Activated CD4-positive, CD25-positive, alpha-beta regulatory T cell treated with anti-CD3 and anti-CD28 coated beads, Interleukin-2, amount 50 U/mL, for 72 hours (primary cell): Measurements from ENCODE around the gene NAV2.
"Not testable (repeated sequence)": the region's sequence is repeated elsewhere in the genome, so short reads cannot be mapped to it uniquely, and the experiment has no call there.

Source experiments
- DNase-seq: peaks from one replicate; pipeline ENCODE4 v3.0.0; 2021

NAV2 gene

GRCh38 chr11:19985111-19985510, 272.5 kb downstream of the NAV2 start:
- DNase-seq, result no peak

DNA sequence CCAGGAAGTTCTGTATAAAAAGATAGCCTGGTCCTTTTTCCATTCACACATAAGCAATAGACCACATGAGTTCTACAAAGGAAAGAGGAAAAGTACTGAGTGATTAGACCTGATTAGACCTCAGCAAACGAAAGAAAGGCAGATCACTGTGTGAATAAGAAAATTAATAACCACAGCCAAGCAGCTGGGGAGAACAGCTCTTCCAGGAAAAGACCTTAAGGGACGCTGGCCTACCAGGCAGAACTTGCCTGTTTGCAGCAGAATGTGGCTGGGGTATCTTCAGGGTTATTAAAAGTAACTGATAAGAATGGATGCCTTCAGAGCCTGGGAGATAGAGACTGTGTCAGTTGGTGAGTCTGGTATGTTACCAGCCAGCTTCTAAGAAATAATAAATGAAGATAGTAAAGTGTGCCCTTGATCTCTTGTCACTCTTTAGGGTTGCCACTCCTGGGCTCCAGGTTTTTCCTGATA, 274.7 kb downstream of the NAV2 start:
- no peak for DNase-seq

- DNase-seq, result no peak
Measured at GRCh38 chr11:19988598-19988997, 276.0 kb downstream of the NAV2 start.

GRCh38 chr11:19989191-19989590, 276.6 kb downstream of the NAV2 start:
- DNase-seq, result no peak

- DNase-seq, result no peak
Measured at GRCh38 chr11:19992162-19992561, 279.5 kb downstream of the NAV2 start.

DNA sequence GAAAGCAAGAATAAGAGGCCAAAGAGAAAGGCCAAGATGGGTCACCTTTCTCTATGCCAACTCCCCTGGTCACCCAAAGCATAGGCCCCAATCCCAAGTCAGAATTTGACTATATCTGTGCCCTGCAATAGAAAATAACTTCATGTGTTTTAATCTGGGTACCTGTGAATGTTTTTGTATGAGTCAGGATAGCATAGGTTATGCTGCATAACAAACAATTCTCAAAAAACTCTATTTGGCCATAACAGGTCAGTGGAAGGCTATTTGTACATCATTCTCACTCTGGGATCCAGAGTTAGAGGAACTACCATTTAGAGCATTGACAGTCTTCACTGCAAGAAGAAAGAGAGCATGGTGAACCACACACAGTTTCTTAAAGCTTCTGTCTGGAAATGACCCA, 280.4 kb downstream of the NAV2 start:
- no peak for DNase-seq

DNA sequence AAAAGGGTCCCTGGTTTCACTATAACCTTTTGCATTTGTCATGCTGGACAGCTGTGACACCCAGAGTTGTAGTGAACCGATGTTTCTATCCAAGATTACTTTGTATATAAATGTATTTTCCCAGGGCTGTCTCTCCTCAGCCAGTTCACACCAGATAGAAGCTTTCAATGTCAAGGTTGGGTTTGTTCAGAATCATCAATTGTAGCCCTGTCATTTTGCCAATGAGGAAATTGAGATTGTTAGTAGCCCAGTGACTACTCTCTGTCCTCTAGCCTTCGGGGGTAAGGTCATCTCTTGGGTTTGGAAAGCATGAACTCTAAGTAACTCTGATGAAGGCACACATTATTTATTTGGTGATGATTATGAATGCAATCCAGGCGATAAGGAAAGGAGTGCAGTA, 282.0 kb downstream of the NAV2 start:
- DNase-seq, result no peak

- DNase-seq, result no peak
Measured at GRCh38 chr11:19995145-19995544, 282.5 kb downstream of the NAV2 start.

DNA sequence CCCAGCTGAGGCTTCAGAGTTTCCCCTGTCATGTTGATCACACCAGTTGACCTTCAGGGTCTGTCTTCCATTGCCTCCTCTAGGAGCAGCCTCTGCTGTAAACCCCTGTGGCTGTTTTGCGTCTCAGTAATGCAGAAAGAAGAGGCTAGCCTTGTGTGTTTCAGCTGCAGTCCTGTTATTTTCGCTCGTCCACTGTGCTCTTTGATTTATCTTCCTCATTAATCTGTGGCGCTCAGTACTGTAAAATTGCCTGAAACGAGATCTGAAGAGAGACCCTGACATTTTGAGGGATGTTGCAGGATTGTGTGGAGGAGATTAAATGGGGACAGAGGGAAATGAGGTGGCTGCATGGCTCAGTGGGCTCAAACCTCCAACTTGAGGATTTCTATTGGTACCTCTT, 283.9 kb downstream of the NAV2 start:
- DNase-seq, result no peak

GRCh38 chr11:20000022-20000350, 287.3 kb downstream of the NAV2 start:
- DNase-seq, result no peak

GRCh38 chr11:20000351-20001134, 287.9 kb downstream of the NAV2 start:
- no peak for DNase-seq

DNA sequence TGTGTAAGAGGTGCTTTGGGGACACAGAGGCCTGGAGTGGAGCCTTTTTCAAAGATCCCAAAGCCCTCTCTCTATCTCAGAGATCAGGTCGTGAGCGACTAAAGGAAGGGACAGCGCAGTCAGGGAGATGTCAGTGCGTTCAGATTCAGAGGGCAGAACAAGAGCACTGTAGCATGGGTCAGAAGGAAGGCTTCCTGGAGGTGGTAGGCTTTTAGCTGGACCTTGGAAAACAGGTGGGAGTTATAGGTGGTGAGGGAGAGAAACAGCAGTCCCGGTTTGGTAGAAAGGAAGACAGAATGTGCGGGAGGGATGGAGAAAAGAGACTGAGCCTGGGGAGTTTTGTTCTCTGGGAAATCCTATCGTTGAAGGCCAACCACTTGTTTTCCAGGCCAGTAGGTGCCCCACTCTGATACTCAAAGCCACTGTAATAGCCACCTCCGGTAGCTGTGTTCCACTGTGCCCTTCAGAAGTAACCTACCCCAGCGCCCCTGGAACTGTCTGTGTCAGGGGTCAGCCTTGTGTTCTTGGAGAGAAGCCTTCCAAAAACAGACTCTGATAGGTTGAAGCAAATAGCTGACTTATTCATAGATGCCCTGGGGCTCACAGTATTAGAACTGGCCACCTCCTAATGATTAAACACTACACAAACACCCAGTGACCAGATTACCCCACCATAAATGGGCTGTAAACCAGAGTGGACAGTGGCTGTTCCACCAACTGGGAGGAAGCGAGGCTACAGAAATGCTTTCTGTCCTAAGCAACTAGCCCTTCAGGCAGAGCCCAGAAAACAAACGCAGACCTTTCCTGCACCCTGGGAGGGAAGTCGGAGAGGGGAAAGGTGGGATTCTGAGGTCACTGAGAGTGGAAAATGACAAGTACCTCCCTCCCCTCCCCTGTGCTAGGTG, 289.9 kb downstream of the NAV2 start:
- no peak for DNase-seq

DNA sequence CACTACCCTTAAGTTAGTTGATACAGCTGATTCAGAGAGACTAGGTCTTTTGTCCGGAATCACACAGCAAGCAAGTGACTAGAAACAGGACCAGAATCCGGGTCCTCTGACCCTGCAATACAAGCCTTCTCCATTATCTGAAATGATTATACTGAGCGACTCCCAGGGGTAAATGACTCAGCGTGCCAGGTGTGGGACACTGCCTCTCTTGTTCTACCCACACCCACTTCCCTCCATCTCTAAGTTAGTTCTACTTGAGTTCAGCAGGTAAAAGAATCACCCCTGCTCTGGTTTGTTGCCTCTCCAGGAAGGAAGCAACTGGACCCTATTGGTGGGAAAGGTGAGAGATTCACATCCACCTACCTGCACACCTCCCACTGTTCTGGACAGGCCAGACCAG, 290.7 kb downstream of the NAV2 start:
- DNase-seq, result no peak

DNA sequence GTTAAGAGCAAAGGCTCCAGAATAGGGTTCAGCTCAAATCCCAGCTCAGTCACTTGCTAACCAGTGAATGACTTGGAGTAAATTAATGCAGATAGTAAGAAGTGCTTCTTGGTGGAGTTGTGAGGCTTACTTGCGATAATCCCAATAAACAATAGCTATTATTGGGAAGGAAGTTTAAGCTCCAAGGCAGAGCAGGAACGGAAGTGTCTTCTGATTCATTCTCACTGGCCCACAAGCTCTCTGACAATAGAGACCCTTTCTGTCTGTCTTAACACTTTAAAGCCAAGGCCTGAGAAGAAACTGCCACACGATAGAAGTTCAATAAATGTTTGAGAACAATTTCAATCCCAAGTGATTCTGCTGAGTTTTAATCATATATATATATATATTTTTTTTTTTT, 292.2 kb downstream of the NAV2 start:
- DNase-seq, result no peak

- no peak for DNase-seq
Measured at GRCh38 chr11:20005747-20006146, 293.1 kb downstream of the NAV2 start.

- DNase-seq, result not testable (repeated sequence)
Measured at GRCh38 chr11:20006618-20007017, 294.0 kb downstream of the NAV2 start.

- DNase-seq, result no peak
Measured at GRCh38 chr11:20007386-20007785, 294.7 kb downstream of the NAV2 start.

- no peak for DNase-seq
Measured at GRCh38 chr11:20008190-20008870, 295.7 kb downstream of the NAV2 start.

GRCh38 chr11:20008871-20009644, 296.4 kb downstream of the NAV2 start:
- no peak for DNase-seq

DNA sequence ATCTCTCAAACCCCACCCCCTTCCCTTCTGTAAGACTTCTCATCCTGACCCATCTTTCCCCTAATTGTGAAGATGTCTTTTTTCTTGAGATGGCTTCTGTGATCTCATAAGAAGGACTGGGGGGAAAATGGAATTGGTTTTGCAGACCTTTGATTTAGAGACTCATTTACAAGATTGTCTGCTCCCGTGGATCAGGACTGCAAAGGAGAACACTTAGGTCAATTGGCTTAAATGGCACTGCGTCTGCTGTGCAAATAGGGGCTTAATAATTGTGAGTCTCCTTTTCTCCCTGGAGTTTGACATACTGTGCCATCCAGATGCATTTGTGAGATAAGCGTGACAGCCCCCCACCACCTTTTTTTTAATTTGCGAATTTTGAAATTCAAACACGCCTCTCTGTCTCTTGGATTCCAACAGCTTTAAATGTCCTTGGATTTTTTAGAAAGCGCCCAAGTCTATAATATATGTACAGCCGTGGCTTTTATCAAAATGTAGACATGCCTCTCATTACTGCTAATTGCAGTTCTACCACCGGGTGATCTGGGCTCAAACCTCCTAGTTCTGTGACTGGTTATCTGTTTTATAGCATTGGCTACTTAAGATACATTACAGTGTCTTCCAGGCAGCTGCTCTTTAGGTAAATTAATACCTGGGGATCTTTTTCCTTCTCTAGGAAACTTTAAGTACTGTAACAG, 297.7 kb downstream of the NAV2 start:
- no peak for DNase-seq

GRCh38 chr11:20010851-20011225, 298.2 kb downstream of the NAV2 start:
- DNase-seq, result no peak

DNA sequence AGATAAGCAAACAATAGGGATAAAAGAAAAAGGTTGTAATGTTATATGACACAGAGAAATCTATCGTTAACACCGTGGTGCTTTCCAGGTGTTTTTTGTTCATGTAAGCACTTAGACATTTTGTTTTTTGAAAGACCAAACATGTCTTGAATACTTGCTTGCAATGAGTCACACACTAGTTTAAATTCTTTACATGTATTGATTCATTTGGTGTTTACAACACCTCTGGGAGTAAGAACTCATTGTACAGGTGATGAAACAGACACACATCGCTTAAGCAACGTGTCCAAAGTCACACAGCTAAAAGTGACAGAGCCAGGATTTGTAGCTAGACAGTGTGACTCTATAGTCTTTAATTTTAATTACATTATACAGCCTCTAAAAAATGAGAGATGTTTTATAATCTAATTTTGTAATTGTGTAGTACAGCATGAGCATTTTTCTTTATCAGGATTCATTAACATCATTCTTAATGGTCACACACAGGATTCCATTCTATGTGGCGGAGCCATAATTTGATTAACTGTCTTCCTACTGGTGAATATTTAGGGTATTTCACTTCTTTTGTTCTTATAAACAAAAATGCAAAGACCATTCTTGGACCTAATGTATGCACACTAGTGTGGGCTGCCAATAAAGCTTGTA, 298.8 kb downstream of the NAV2 start:
- no peak for DNase-seq
